Measurements from ENCODE around the gene PRICKLE4. TPM values are rescaled to one million over a fixed set of nuclear protein-coding genes. Genes with fewer than 3 reads are reported as not detected.
A peak's percentile ranks its signal among the peaks of the same experiment; 100 is the strongest.

PRICKLE4 gene
- total and polyA plus RNA-seq, 2 of the 13 experiments (the other 11 are each of a cell fraction or from before 2014, with no cell fraction given) = 0.92 to 1.2 TPM

GRCh38 chr6:41786451-41787218 is 6.1 kb downstream of the PRICKLE4 start (continued):
- TF ChIP-seq, protein P1, sequence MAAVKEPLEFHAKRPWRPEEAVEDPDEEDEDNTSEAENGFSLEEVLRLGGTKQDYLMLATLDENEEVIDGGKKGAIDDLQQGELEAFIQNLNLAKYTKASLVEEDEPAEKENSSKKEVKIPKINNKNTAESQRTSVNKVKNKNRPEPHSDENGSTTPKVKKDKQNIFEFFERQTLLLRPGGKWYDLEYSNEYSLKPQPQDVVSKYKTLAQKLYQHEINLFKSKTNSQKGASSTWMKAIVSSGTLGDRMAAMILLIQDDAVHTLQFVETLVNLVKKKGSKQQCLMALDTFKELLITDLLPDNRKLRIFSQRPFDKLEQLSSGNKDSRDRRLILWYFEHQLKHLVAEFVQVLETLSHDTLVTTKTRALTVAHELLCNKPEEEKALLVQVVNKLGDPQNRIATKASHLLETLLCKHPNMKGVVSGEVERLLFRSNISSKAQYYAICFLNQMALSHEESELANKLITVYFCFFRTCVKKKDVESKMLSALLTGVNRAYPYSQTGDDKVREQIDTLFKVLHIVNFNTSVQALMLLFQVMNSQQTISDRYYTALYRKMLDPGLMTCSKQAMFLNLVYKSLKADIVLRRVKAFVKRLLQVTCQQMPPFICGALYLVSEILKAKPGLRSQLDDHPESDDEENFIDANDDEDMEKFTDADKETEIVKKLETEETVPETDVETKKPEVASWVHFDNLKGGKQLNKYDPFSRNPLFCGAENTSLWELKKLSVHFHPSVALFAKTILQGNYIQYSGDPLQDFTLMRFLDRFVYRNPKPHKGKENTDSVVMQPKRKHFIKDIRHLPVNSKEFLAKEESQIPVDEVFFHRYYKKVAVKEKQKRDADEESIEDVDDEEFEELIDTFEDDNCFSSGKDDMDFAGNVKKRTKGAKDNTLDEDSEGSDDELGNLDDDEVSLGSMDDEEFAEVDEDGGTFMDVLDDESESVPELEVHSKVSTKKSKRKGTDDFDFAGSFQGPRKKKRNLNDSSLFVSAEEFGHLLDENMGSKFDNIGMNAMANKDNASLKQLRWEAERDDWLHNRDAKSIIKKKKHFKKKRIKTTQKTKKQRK (IDR thresholded peaks at IDR 0.05; ENCODE audit: low read length) = no peak
- TF ChIP-seq ZNF530 (CRISPR knock-in tag; IDR thresholded peaks at IDR 0.05; ENCODE audit: low read depth) (no peak), SALL2 (CRISPR knock-in tag; IDR thresholded peaks at IDR 0.05) (no peak), ZBTB7A (CRISPR knock-in tag; IDR thresholded peaks at IDR 0.05) (no peak), ZNF205 (CRISPR knock-in tag; IDR thresholded peaks at IDR 0.05) (no peak; the same call in 1 of the 2 replicates), GMEB2 (CRISPR knock-in tag; IDR thresholded peaks at IDR 0.05; ENCODE audit: low read depth) (0 out of 2 replicates have a peak, but pooled peaks have one; percentile 44), MIXL1 (CRISPR knock-in tag; IDR thresholded peaks at IDR 0.05) (peak; percentile 17; the same call in 1 of the 2 replicates), CCDC6 (CRISPR knock-in tag; IDR thresholded peaks at IDR 0.05) (no peak), ZNF280B (CRISPR knock-in tag; IDR thresholded peaks at IDR 0.05; ENCODE audit: borderline replicate concordance) (no peak), HCFC1 (IDR thresholded peaks at IDR 0.05; ENCODE audit: low read depth, low read length) (0 out of 2 replicates have a peak, but pooled peaks have one; percentile 13), MEIS2 (CRISPR knock-in tag; IDR thresholded peaks at IDR 0.05) (no peak; the same call in 1 of the 2 replicates), PRPF4 (IDR thresholded peaks at IDR 0.05; ENCODE audit: low read depth, low read length, poor library complexity, severe bottlenecking) (no peak)
- TF ChIP-seq, protein P2, sequence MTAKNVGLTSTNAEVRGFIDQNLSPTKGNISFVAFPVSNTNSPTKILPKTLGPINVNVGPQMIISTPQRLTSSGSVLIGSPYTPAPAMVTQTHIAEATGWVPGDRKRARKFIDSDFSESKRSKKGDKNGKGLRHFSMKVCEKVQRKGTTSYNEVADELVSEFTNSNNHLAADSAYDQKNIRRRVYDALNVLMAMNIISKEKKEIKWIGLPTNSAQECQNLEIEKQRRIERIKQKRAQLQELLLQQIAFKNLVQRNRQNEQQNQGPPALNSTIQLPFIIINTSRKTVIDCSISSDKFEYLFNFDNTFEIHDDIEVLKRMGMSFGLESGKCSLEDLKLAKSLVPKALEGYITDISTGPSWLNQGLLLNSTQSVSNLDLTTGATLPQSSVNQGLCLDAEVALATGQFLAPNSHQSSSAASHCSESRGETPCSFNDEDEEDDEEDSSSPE (CRISPR knock-in tag; IDR thresholded peaks at IDR 0.05) = peak; percentile 82

Data from HepG2 (cell line).